Activated CD4-positive, alpha-beta T cell treated with anti-CD3 and anti-CD28 coated beads, Interleukin-2, amount 50 U/mL, for 1 hour (primary cell): ENCODE measurements around the gene PGRMC2.
"Not testable (repeated sequence)": the region's sequence is repeated elsewhere in the genome, so short reads cannot be mapped to it uniquely, and the experiment has no call there.

ENCODE experiments used
- DNase-seq: peaks from one replicate; pipeline ENCODE4 v3.0.0-alpha.2; 2020

Gene PGRMC2

DNA sequence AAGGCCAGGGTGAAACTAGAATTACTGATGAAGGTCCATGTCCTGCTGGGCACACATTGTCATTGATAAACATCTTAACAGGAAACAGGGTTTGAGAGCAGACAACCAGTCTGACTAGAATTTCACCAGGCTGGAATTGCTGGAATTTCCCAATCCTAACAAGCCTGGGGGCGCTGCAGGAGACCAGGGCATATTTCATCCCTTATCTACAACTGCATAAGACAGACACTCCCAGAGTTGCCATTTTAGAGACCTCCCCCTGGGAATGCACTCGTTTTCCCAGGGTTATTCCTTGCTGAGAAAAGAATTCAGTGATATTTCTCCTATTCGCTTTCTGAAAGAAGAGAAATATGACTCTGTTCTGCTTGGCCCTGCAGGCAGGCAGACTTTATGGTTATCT, 22.1 kb downstream of the PGRMC2 start:
- not testable (repeated sequence) for DNase-seq

- not testable (repeated sequence) for DNase-seq
These were observed 27.7 kb downstream of the PGRMC2 start for GRCh38 chr4:128259889-128260288.

DNA sequence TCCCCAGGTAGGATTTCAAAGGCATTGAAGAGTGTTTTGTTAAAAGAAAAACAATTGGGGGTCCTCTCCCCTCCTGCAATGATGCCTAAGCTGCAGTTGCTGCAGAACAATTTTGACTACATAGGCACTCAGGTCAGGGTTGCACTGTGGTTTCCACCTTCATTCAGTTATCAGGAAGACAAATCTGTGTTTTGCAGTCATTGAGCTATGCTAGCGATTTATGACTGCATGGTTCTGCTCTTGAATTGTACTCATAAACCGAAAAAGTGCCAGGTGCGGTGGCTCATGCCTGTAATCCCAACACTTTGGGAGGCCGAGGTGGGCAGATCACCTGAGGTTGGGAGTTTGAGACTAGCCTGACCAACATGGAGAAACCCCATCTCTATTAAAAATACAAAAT, 29.4 kb downstream of the PGRMC2 start:
- not testable (repeated sequence) for DNase-seq

- no peak for DNase-seq
These were observed 31.1 kb downstream of the PGRMC2 start for GRCh38 chr4:128256539-128256938.

GRCh38 chr4:128255906-128256305, 31.7 kb downstream of the PGRMC2 start:
- no peak for DNase-seq

DNA sequence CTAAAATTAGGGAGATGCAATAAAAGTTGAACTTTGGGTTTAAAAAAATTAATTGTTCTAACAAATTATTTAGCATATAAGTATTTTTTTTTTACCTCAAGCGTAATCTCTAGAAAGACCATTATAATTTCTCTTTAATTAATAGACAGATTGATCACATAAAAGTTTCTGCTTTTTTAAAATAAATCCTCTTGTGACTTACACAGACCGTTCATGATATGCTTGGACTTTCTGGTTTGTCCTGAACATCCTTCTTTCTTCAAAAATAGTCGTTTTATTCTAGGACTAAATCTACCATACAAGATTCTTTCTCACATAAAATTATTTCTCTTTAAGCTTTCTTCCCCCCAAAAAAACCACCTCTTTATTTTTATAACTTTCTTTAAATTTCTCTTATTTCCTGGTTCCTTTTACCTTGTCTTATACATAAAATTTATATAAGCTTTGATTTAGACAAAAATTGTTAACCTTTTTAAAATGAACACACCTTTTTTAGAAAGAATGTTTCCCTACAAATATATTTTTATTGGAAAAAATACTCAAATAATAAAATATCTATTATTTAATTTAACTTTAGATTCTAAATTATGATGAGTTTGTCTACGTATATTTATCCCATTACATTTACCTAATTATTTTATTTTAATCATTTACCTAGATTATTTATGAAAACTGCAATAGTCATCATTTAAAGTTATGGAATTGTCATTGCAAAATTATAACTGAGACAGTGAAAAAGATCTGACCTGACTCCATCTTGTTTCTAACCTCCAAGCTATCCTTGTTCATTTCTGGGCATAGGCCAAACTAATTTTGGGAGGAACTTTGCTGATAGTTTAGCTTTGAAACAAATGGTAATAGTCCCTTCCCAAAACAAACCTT, 37.6 kb downstream of the PGRMC2 start:
- DNase-seq: no peak

- DNase-seq: no peak
These were observed 39.7 kb downstream of the PGRMC2 start for GRCh38 chr4:128247906-128248305.

GRCh38 chr4:128245391-128245790, 42.2 kb downstream of the PGRMC2 start:
- not testable (repeated sequence) for DNase-seq

- no peak for DNase-seq
These were observed 43.2 kb downstream of the PGRMC2 start for GRCh38 chr4:128244379-128244778.

DNA sequence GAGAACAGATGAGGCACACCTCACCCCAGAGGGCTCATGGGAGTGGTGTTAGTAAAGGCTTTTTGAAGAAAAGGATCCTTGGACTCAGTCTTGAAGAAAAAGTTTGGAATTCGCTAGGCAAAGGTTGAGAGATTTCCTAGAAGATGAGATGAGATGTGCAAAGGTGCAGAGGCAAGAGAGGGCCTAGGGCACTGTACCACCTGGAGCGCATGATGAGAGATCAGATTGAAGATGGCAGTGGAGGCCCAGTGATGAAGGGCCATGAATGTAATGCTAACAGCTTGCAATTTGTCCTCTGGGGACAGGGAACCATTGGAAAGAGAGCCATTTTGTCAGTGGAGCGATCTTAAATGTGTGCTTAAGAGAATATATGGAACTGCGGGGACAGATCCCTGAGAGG, 45.0 kb downstream of the PGRMC2 start:
- DNase-seq: no peak

- no peak for DNase-seq
These were observed 45.6 kb downstream of the PGRMC2 start for GRCh38 chr4:128241981-128242380.

DNA sequence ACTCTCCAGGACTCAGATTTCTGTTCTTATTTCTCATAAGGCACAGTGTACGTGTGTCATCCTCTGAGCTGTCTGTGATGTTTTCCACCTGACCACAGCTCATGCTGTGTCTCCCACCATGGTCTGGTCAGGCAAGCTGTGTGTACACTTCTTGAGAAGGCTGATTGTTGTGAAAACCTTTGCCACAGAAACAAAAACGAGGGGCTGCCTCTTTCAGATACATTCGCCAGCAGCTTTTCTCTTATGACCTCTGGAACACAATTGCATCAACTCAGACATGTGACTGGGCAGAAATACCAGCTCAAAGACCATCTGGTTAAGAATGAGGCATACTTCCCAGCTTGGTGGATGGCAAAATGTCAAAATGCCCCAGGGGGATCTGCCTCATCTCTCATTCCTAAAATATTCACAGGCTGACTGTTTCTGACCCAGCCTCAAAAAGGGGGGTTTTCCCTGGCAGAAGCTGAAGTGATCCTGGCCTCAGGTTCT, 46.1 kb downstream of the PGRMC2 start:
- no peak for DNase-seq

DNA sequence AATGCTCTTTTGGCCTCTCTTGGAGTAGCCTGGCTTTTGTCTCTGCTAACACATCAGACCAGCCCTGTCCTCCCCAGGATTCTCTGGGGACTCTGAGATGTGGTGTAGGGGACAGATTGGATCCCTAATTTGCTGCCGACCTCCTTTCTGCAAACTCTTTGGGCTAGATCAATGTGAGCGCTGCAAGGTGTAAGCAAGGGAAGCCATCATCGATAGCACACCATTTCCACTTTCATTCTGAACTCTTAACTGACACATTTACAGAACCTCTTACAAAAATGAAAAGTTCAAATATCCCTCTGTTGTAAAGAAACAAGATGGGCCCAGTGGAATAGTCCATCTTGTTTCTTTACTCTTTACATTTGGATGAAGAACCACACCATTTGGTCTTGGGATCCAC, 46.6 kb downstream of the PGRMC2 start:
- DNase-seq: no peak

DNA sequence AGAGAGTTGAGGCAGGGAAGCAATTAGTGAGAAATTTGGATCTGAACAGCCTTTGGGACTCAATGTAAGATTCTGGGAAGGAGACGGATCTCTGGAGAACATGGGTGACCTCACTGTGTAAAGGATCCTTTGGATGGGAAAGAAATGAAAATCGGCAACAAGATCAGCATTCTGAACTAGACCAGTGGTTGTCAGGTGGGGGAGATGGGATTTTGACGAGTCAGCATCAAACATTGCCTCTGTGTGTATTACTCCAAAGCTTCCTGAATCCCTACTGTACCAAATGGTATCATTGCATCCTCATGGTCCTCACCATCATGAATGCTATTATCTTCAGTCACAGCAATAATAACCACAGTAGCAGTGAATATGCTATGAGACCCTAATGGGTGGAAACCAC, 52.8 kb downstream of the PGRMC2 start:
- DNase-seq: no peak

DNA sequence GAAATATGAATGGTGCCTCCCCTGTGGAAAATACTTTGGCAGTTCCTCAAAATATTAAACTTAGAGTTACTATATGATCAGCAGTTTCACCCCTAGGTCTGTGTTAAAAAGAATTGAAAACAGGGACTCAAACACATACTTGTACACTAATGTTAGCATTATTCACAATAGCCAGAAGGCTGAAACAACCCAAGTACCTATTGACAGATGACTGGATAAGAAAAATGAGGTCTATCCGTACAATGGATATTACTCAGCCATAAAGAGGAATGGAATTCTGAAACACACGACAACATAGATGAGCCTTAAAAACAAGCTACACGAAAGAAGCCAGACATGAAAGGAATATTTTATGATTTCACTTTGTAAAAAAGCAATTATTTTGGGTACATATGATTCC, 54.9 kb downstream of the PGRMC2 start:
- no peak for DNase-seq

DNA sequence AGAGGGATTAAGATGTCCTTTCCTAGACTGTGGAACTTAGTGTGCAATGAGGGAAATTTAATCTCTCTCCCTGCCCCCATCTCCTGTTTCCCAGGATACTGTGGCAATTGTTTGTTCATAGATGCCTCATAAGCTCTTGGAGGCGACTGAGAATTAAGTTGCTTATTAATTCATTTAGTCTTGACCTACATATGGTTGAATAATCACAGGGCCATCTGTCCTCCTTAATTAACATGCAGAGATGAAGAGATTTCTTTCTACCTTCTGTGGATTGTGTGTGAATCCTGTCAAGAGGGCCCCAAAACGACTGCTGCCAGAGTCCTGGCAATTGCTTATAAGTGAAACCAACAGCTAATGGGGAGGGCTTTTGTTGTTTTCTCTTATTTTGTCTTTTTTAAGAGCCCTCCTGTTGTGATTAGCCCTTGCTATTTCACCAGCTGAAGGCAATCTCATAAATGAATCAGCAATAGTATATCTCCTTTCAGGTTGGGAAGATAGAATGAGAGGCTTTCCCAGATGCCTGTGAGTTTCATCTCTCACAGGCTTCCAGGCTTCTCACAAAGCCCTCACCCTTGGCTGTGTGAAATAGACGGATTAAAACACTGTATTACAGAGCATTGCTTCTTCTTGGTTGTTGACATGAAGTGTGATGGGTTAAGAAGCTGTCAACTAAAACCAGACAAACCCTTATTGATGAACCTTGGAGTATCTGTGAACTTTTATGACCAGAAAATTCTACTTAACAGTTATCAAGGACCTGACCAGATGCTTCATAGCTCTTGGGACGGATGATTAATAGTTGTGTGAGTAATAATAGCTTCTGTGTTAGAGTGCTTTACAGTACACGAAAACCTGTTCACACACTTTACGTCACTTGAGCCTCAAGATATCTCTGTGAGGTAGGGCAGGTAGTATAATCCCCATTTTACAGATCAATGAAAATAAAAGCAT, 58.5 kb downstream of the PGRMC2 start:
- no peak for DNase-seq

GRCh38 chr4:128227991-128228571, 59.5 kb downstream of the PGRMC2 start:
- DNase-seq: no peak

GRCh38 chr4:128225148-128225547, 62.5 kb downstream of the PGRMC2 start:
- DNase-seq: no peak

DNA sequence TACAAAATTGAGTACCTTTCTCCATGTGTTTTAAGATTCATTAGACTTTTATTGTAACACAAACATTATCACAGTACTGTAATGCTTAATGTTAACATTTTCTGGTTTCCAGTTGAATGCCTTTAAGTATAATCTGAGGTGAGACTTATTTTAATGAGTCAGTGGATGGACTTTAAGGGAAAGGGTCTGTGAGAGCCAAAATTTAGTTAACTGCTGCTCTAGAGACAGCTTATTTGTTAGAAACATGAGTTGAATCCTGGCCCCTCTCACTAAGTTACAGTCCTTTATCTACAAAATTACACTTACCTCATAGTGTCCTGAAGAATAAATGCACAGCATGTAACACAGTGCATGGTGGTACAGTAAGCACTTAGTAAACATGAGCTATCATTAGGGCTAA, 66.0 kb downstream of the PGRMC2 start:
- no peak for DNase-seq

DNA sequence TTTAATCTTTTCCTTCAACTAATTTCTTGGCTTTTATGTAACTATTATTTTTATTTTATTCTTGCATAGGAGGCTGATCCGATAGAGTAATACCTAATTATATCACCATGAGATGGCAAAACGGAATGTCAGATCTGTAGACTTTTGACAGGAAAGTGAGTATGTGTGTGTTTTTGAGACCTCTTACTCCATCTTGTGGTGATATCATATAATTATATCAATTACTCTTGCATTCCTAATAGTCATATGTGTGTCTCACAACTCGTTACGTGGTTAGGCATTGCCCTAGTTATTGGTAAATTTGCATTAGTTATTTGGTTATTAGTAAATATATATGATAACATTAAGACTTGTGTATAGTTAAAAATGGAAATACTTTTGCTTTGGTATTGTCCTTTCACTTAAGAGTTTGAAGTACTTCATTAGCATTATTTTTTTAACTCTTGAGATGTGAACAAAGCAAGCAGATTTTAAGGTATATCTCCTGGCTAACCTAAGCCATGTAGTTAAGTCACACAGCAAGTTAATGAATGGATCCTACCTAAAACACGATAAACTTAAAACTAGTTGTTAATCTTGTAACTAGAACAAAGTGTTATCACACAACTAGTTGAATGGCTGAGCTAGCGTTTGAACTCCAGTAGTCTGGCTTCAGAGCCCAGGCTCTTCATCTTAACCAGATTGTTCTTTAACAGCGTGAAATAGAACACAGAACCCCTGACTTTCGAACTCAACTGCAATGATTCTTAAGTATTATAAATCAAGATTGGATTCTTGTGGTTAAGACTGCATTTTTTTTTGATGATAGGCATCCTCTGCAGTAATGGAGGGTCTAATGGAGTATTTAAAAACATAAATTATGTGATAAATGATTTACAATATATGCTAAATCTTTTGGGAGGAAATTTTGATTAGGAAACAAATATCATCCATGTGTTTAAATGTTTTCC, 67.1 kb downstream of the PGRMC2 start:
- no peak for DNase-seq
